PC-3 (cell line): ENCODE data around the gene TBX10. TPM values are rescaled to one million over a fixed set of nuclear protein-coding genes. Genes with fewer than 3 reads are reported as not detected.

Experiments used
- total RNA-seq: library from RNA; depleted of rRNA; stranded (reverse); fragments of >200 nt; gene quantifications from 2 replicates; pipeline ENCODE4 v1.2.3, GENCODE V29; 2014; rRNA removed

TBX10 gene
- total RNA-seq, 1 experiment from 2014 or later = not detected

Other genes starting within 250 kb of the TBX10 start
- 45.5 and 48.9 TPM in 2 replicates for gene RAD9A, start 247.8 kb downstream of the TBX10 start, total RNA-seq
- gene PPP1CA, start 237.9 kb downstream of the TBX10 start, total RNA-seq = 449 and 477 TPM in 2 replicates
- gene TBC1D10C, start 235.7 kb downstream of the TBX10 start, total RNA-seq = not detected in 2 replicates
- gene CARNS1, start 224.1 kb downstream of the TBX10 start, total RNA-seq = 0.22 TPM in 1 of 2 replicates, not detected in the other
- gene RPS6KB2, start 211.3 kb downstream of the TBX10 start, total RNA-seq = 170 and 208 TPM in 2 replicates
- 0.15 and 0.29 TPM in 2 replicates for gene PTPRCAP, start 202.1 kb downstream of the TBX10 start, total RNA-seq
- 209 and 250 TPM in 2 replicates for gene CORO1B, start 196.3 kb downstream of the TBX10 start, total RNA-seq
- gene GPR152, start 187.0 kb downstream of the TBX10 start, total RNA-seq = not detected in 2 replicates
- 0.55 TPM in 1 of 2 replicates, not detected in the other for gene CABP4, start 184.4 kb downstream of the TBX10 start, total RNA-seq
- gene TMEM134, start 170.5 kb downstream of the TBX10 start, total RNA-seq = 73.5 and 107 TPM in 2 replicates
- gene AIP, start 156.7 kb downstream of the TBX10 start, total RNA-seq = 155 and 171 TPM in 2 replicates
- 79.8 and 95.4 TPM in 2 replicates for gene PITPNM1, start 134.4 kb downstream of the TBX10 start, total RNA-seq
- 74.9 and 87.4 TPM in 2 replicates for gene CDK2AP2, start 131.6 kb downstream of the TBX10 start, total RNA-seq
- gene CABP2, start 116.3 kb downstream of the TBX10 start, total RNA-seq = not detected in 2 replicates
- 1,049 and 1,154 TPM in 2 replicates for gene GSTP1, start 56.0 kb downstream of the TBX10 start, total RNA-seq
- 499 and 686 TPM in 2 replicates for gene NDUFV1, start 32.8 kb downstream of the TBX10 start, total RNA-seq
- 36.3 and 50.6 TPM in 2 replicates for gene NUDT8, start 9.8 kb downstream of the TBX10 start, total RNA-seq
- gene ACY3, start 11.0 kb upstream of the TBX10 start, total RNA-seq = not detected in 2 replicates
- 0.40 TPM in 1 of 2 replicates, not detected in the other for gene ALDH3B2, start 34.9 kb upstream of the TBX10 start, total RNA-seq